Esophagus muscularis mucosa (tissue), 3 donors: ENCODE results near the gene RHBDF2.

ENCODE experiments used
- POLR2A ChIP-seq: fragments of 450-650 bp; IDR thresholded peaks from one replicate; pipeline ENCODE4 v1.6.1; 2017; ENCODE audit warnings: antibody characterized with exemption, moderate library complexity, mild to moderate bottlenecking, low read depth
- TF ChIP-seq, protein P1 (sequence below), 3 experiments: fragments of 200-600 bp in 2 of 3; fragments of 450-650 bp in 1 of 3; sonication (generic) in 2 of 3; IDR thresholded peaks; one replicate each; pipeline ENCODE4 v1.5.1; 2017 to 2019; ENCODE audit warnings: antibody characterized with exemption in 3 of 3, mild to moderate bottlenecking in 2 of 3, moderate library complexity in 1 of 3

DNA sequence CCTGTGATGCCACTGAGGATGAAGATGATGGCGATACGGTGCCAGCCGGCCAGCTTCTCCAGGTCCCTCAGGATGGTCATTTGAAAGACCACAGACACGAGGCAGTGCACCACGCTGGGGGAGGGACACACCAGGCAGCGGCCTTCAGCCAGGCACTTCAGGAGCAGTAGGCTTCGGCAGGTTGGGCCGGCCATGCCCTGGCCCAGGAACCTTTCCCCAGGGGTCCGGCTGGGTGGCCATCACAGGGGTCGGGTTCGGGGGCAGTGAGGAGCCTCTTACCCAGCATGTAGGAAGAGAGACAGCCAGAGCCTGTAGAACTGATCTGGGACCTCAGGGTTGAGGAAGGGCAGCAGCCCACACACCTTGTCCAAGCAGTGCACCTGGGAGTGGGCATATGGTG lies 28.5 kb downstream of the RHBDF2 start:
- TF ChIP-seq, protein P1, sequence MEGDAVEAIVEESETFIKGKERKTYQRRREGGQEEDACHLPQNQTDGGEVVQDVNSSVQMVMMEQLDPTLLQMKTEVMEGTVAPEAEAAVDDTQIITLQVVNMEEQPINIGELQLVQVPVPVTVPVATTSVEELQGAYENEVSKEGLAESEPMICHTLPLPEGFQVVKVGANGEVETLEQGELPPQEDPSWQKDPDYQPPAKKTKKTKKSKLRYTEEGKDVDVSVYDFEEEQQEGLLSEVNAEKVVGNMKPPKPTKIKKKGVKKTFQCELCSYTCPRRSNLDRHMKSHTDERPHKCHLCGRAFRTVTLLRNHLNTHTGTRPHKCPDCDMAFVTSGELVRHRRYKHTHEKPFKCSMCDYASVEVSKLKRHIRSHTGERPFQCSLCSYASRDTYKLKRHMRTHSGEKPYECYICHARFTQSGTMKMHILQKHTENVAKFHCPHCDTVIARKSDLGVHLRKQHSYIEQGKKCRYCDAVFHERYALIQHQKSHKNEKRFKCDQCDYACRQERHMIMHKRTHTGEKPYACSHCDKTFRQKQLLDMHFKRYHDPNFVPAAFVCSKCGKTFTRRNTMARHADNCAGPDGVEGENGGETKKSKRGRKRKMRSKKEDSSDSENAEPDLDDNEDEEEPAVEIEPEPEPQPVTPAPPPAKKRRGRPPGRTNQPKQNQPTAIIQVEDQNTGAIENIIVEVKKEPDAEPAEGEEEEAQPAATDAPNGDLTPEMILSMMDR (IDR thresholded peaks at IDR 0.05): no peak
- no peak for TF ChIP-seq POLR2A
